Measurements from ENCODE around the gene REPS1.
"Not testable (repeated sequence)": the region's sequence is repeated elsewhere in the genome, so short reads cannot be mapped to it uniquely, and the experiment has no call there.

The REPS1 gene

DNA sequence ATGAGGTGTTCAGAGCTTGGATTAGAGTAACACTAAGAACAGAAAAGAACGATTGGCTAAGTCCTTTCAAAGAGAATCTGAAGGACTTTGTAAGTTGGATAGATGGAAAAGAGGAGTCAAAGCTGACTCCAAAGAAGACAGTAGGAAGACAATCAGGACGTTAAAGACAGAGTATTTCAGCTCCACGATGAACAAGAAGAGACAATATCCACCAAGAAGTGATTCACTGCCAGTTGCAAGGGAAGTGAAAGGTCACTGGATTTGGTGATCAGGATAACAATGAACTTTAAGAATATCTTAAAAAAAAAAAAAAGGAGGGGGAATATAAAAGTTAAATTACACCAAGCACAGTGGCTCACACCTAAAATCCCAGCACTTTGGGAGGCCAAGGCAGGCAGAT lies 17.9 kb downstream of the REPS1 start:
- DNase-seq, result no peak

DNA sequence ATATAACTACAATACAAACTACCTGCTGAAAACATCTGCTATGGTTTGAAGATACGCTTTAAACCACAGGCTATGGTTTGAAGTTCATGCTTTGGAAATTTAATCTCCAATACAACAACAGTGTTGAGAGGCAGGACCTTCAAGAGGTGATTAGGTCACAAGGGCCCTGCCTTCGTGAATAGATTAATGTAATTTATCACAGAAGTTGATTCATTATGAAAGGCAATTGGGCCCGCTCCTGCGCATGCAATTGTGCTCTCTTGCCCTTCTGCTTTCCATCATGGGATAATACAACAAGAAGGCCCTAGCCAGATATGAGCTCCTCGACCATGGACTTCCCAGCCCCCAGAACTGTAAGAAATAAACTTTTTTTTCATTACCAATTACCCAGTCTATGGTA lies 21.2 kb downstream of the REPS1 start:
- no peak for DNase-seq

DNA sequence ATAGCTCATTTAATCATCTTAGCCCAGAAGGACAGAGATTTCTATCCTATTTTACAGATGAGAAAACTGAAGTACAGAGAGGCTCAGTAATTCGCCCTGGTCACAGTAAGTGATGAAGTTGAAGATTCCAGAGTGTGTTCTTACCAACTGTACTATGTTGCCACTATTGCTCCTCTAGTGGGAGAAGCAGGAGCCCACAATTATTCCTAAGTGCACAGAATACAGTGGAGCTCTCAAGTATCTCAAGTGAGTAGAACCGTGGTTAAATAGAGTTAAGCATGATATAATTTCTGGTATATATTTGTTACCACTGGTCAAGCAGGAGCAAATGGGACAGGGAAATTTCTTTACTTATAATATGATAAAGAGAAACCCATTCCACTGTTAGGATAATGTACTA lies 22.1 kb downstream of the REPS1 start:
- no peak for DNase-seq

DNA sequence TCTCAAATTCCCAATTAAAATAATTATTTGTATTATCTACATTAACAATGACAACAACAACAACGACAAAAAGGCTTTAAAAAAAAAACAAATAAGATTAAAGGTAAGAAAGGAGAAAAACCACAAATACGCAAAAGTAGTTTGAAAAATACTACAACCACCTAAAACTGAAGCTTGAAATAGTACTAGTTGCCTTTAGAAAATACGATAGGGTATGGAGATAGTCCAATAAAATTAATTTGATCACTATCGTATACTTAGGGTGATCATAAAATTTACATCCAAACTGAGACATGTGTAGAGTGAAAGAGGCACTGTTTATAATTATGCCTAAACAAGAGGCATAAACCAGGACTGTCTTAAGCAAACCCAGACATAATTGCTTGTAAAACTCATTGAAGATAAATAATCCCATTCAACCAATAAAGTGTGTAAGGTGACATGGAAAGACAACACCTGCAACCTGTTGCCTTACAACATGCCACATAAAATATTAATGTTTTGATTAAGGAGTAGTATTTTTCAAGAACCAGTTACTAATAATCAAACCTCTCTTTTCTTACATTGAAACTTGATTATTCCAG lies 22.7 kb downstream of the REPS1 start:
- no peak for DNase-seq

DNA sequence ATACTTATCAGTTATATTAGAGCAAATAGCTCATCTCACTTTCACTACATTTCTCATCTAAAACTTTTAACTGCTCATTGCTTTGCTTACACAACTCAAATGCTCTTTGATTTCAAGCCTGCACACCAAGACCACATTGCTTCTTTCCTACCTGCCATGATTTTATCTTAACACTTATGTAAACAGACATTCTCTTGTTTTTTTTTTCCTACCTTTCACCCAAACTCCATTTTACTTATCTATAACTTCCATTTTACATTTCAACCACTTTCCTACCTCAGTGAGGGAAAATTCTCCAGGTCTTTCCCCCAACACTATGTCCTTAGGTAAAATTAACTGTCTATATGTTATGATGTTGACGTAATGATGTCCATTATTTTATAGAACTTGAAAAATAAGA lies 24.0 kb downstream of the REPS1 start:
- DNase-seq, result no peak

DNA sequence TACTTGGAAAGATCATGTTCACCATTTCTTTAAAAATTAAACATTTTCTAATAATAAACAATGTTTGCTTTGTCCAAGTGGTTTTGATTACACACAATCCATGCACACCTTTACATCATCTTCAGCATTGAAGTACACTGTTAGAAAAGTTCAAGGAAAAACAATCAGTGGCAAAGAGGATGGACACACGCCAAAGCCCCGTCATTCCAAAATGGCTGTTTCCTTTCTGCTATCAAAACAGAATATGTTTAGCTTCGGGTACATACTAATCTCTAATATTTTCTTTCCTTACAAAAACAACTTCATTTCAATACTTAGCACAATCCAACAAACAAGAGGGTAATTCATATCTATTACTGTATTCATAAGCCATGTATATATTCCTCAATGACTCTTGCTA lies 24.5 kb downstream of the REPS1 start:
- DNase-seq, result no peak

DNA sequence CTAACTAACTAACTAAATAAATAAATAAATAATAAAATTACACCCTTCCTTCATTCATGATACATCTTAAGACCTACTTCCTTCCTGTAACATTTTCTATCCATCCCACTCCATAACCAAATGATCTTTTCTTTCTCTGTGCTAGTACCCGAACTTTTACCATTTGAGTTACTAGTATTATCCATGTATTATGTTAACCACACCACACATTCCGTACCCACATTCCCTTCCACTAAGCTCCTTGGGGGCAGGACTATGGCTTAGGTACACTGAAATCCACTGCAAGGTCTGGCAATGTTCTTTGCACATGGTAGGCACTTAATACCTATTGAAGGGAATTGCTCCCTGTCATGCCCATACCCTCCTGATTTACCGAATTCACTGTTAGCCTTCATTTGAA lies 24.9 kb downstream of the REPS1 start:
- DNase-seq, result no peak

DNA sequence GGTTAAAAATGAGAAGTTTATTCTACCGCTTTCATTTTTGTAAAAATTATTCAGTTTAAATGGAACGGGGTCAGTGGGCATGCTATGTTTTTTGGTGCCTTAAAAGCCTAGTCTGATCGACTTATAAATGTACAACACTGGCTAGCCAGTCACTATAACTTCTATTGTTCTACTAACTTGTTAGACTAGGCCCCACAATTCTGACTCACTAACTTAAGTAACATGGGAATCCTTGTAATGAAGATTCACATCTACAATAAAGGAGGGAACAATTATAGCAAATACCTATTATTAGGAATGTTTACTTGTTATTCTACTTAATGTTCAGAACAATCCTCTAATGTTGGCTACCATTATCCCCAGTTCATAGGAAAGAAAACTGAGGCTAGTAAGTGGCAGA lies 28.5 kb downstream of the REPS1 start:
- DNase-seq, result no peak

DNA sequence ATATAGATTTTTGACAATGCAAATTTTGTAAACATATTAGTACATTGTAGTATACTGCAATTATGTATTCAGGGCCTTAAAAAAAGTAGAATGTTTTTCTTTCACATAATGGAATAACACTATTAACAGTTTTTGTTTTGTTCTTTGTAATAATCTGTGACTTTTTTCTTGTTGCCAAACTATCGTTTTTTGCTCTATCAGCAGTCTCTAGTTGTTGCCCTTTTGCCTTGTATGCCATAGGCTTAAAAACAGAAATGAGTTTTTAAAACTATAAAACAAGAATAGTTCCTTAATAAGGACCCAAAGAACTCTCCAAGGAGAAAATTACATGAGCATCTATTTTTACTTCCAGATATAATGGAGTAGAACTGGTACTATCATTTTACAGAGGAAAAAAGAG lies 29.5 kb downstream of the REPS1 start:
- no peak for DNase-seq

DNA sequence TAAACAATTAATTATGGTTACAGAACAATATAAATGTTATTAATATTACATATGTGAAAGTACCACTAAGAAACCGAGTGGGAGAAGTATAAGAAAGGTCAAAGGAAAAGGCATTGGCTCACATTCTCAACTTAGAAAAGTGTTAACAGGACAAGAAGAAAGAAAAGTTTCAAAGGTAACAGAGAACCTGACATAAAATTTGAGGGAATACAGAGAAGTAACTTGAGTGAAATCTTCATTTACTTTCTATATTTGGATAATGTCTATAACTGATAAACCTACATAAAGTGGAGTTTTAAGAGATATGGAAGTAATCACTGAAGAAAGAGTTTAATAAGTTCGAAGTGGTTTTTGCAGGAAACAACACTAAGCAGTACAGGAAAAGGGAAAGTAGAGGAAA lies 30.1 kb downstream of the REPS1 start:
- DNase-seq, result no peak

DNA sequence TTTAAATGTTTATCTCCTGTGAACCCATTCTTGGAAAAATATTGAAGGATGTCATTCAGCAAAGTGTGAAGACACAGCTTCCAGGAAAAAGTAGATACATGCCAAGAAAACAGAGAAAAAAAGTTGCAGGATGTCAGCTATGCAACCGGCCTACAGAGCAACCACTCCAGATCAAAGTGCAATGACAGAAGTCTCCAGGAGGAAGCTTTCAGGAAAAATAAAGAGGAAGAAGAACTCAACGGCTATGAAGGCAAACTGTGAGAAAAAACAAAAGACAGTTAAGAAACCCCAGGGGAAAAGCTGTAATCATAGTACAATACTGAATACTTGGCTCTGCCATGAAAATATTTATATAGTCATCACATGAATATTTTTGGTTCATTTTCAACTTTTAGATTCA lies 30.6 kb downstream of the REPS1 start:
- DNase-seq, result no peak

DNA sequence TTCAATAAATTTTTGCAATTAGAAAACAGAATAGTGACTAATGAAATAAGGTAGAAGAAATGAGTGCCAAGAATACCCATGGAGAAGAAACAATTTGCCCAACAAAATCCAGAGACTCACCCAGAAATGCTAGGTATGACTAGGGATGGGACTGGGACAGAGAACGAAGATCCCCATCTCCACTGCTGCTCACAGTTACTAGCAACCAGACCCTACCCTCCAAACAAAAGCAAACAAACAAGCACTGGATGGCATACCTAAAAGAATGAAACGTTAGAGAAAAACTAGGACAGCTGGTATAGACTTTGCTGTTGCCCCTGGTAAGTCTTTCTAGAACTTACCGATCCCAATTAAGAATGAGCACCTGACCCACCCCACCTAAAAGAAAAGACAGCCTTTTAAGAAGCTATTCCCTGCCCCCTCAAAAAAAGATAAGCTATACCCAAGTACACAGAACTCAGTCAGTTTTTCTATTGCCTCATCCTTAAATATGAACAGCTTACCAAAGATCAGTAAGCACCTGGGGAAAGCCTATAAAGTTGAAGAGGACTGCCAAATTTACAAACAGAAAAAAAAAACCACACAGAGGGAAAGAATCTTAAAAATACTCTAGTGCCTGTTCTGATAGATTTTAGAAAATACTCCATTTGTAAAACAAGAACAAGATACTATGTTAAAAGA lies 31.7 kb downstream of the REPS1 start:
- DNase-seq, result no peak

DNA sequence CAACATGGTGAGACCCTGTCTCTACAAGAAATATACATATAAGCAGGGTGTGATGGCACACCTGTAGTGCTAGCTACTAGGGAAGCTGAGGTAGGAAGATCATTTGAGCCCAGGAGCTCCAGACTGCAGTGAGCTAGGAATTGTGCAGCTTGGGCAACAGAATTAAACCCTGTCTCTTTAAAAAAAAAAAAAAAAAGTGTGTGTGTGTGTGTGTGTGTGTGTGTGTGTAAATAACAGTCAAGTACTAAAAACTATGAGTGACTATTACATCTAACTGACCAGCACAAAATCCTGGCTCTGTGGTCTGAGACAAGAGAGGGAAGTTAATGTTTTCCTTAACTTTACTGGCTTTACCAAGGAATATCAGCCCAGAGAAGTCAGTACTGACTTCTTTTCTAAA lies 32.8 kb downstream of the REPS1 start:
- no peak for DNase-seq

DNA sequence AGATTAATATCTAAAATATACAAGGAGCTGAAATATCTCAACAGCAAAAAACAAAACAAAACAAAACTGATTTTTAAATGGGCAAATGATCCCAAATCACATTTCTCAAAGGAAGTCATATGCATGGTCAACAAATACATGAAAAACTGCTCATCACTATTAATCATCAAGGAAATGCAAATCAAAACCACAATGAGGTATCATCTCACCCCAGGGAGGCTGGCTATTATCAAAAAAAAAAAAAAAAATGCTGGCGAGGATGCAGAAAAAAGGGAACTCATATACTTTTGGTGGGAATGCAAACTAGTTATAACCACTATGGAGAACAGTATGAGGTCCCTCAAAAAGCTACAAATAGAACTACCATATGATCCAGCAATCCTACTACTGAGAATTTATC lies 34.6 kb downstream of the REPS1 start:
- no peak for DNase-seq

DNA sequence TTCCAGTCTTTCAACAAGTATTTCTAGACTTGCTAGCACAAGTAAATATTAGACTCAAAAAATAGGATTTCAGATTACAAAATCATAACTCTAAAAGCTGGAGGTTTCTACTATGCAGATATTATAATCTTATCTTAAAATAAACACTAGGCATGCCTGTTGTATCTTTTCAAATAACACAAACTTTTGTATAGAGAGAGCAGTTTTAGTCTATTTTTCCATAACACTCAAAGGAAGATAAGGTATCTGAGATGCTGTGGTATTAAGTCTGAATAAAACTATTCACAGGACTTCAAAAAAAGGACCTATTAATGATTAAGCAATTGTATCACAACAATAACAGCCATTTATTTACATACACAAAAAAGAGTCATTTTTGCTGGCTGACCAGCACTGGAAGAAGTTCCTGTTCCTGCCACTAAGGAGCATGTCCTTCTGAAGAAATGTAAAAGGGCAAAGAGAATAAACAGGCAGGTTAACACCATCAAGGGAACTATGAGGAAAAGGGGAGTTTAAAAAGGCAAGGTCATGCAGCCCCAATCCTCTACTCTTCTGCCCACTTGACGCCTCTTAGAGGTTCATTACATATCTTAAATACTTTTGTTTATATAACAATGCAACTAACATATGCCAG lies 39.4 kb downstream of the REPS1 start:
- DNase-seq, result no peak

DNA sequence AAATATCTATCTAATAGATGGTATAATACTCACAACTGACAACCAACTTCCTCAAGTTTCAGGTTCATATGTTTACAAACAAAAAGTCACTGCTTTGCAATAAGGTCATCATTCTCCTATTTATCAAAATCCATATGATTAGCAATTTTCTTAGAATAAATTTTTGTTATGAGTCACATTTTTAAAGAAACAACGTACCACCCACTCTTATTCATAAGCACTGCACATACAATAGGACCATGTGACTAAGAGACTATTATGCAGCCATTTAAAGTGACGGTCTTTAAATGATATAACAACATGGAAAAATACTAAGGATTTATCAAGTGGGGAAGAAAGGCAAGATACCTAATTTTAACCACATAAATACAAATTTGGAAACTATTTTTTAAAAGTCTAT lies 40.0 kb downstream of the REPS1 start:
- DNase-seq, result no peak

DNA sequence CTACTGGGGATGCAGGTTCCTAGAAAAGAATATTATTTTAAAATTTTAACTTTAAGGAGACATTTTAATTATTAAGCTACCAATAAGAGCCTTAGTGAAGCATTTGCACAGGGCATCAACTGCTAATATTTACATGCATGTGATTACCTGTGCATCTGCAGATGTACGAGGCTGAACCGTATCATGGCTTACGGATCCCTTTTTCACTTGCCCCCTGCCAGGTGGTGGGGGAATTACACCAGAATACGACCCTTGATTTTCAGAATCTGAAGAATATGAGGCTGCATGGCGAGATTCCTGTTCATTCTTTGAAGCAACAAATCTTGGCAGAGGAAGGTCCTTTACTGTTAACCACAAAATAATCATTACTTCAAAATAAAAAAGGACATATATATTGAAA lies 42.7 kb downstream of the REPS1 start:
- DNase-seq, result no peak

DNA sequence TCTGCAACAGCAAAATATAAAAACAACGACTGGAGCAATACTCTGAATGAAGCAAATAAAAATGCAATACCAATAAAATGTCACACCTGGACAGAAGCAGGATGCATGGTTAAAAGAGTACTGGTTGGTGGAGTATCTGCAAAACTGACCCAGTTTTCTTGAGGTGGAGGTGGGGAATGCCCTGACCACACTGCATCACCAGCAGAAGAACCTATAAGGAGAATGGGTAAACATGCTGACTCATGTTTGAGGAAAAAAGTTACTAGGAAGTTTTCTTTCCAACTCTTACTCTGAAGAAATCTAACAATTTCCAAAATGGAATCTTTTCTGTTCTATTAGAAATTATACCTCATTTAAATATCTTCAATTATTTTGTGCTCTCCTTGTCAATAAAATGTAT lies 43.6 kb downstream of the REPS1 start:
- DNase-seq, result no peak

DNA sequence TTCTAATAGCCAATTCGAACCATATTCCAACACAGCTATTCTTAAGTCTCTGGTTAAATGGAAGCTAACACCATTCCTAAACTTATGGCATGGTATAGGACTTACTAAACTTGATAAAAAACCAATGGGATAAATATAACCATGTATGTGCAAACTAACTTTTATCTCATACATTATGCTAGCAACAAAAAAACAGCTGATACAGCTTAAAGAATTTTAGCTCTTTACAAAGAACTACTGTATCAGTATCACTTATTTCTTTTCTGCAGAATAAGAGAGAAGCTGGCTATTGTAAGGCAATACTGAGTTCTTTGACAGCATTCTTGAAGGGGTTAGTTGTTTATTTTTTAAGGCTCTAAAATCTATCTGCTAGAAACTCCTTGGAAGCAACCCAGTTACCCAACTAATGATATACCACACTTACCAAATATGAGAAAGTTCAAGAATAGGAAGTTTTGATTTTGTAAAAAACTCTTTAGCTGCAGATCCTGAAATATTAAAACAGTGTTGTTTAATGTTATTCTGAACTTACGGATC lies 44.9 kb downstream of the REPS1 start:
- DNase-seq, result no peak

DNA sequence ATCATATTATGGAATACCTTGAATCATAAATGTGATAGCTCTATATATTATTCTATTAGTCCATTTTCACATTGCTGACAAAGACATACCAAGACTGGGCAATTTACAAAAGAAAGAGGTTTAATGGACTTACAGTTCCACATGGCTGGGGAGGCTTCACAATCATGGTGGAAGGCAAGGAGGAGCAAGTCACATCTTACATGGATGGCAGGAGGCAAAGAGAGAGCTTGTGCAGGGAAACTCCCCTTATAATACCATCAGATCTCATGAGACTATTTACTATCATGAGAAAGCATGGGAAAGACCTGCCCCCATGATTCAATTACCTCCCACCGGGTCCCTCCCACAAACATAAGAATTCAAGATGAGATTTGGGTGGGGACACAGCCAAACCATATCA lies 51.2 kb downstream of the REPS1 start:
- not testable (repeated sequence) for DNase-seq

DNA sequence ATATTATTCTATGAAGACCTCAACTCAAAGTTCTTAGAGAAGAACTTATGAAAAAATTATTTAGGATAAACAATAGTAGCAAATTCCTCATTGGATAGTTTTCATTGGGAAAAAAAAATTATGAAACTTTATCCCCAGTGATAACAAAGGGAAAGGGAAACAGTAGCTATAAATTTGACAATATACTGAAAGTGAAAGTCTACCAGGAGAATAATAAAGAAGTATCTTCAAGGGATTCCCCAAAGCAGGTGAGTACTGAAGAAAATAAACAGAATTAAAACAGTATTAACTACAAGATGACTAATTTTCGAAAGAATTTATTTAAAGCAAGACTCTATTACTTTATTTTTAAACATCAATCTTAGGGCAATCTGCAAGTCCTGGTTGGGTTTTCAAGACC lies 56.4 kb downstream of the REPS1 start:
- no peak for DNase-seq

DNA sequence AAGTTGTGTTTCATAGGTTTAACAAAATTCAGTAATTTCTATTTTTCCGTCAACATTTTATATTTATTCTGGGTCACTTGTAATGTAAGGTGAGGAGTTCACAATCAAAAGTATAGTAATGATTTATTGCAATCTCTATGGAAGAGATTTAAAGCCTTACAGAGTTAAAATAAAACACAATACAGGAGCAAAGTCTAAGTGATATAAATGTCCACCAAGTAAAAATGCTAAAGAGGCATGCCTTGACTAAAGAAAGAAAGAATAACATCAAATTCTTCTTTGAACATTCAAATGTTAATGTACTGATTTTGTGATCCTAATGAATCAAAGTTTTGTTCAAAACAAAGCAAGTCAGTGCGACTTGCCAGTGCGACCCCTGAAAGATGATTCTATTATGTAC lies 61.5 kb downstream of the REPS1 start:
- DNase-seq, result no peak

DNA sequence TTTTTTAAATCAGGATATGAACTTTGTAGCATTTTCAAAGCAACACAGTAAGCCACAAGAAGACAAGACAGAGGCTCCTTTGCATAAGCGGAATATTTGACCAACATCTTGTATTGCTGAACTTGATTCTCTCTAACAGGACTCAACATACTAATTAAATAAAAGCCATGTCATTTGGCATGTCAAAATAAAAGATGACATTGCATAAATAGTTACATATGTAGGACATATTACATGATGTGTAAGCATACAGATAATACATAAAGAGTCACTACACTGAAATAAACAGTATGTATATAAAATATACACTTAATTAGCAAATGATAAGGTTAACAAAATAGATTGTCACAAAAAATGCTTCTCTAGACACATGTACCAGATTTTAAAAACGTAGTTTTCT lies 62.2 kb downstream of the REPS1 start:
- no peak for DNase-seq

DNA sequence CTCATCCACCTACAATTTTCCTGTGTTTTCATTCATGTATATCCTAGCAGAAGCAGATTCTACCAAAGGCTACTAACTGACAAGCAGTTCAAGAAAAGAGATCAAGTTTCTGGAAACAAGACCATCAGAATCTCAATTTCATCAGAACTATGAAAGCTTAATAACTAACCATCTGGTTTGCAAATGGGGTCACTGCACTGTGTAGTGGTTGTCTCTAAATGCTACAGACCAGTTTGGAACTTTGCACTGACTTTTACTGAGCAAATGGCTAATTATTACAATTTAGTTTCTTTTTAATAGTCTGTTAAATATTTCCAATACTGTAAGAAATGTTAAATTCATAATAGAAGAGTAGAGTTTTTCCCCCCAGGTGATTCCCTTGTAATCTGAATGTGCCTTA lies 64.5 kb downstream of the REPS1 start:
- DNase-seq, result no peak

DNA sequence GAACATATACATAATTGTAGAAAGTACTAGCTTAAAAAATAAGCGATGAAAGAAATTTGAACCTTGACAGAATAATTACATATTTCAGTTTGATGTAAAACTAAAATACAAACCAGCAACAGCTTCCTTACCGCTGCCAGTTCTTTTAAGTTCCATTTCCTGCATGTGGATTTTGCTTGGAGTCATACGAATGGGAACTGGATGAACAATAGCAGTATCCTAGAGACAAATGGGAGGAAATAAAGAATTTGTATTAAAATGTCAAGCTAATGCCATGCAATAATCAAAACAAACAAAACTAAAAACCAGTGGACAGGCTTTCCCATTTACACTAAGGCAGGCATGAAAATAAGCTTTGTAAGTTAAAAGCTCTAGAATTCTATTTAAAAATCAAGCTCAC lies 67.1 kb downstream of the REPS1 start:
- no peak for DNase-seq

Measured in activated CD4-positive, alpha-beta T cell treated with anti-CD3 and anti-CD28 coated beads for 1 hour (primary cell).